ENCODE measurements around the gene KIF6.

DNA sequence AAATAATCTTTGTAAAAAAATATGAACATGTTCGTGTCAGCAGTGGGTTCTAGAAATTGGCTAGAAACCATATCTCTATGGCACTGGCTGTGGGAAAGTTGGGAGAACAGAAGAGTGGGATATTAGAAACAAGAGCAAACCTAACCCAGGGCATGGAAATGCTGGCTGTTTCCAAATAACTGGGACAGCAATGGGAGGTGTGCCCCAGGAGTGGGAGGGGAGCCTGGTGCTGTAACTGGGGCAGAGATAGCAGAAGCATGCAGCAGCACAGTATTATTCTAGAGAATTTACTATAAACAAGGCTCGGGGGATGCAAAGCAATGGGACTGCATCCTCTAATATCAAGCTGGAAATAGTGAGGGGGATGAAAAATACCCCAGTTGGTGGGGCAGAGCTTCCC lies 175.0 kb downstream of the KIF6 start:
- TF ChIP-seq, protein P1, sequence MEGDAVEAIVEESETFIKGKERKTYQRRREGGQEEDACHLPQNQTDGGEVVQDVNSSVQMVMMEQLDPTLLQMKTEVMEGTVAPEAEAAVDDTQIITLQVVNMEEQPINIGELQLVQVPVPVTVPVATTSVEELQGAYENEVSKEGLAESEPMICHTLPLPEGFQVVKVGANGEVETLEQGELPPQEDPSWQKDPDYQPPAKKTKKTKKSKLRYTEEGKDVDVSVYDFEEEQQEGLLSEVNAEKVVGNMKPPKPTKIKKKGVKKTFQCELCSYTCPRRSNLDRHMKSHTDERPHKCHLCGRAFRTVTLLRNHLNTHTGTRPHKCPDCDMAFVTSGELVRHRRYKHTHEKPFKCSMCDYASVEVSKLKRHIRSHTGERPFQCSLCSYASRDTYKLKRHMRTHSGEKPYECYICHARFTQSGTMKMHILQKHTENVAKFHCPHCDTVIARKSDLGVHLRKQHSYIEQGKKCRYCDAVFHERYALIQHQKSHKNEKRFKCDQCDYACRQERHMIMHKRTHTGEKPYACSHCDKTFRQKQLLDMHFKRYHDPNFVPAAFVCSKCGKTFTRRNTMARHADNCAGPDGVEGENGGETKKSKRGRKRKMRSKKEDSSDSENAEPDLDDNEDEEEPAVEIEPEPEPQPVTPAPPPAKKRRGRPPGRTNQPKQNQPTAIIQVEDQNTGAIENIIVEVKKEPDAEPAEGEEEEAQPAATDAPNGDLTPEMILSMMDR (IDR thresholded peaks at IDR 0.05 in 2 of 3, conservative IDR thresholded peaks at IDR 0.05 in 1 of 3; ENCODE audit: borderline replicate concordance in 1 of 3, insufficient read depth in 1 of 3, low read depth in 2 of 3, low read length in 2 of 3): no peak
- TF ChIP-seq POLR2A (IDR thresholded peaks at IDR 0.05; ENCODE audit: borderline replicate concordance, extremely low read depth, insufficient read depth, insufficient read length): no peak
- TF ChIP-seq EZH2phosphoT487 (IDR thresholded peaks at IDR 0.05; ENCODE audit: borderline replicate concordance): no peak
- TF ChIP-seq TCF7L2 (IDR thresholded peaks at IDR 0.05; ENCODE audit: borderline replicate concordance, extremely low read depth, insufficient read depth, insufficient read length): no peak
- TF ChIP-seq REST (IDR thresholded peaks at IDR 0.05; ENCODE audit: low read depth): no peak
- TF ChIP-seq MAX (IDR thresholded peaks at IDR 0.05): no peak
- TF ChIP-seq EGR1 (IDR thresholded peaks at IDR 0.05; ENCODE audit: low read depth): no peak
- TF ChIP-seq ELF1 (IDR thresholded peaks at IDR 0.05; ENCODE audit: borderline replicate concordance, low read depth): no peak
- TF ChIP-seq CEBPB (IDR thresholded peaks at IDR 0.05; ENCODE audit: low read depth): no peak
- TF ChIP-seq JUND (IDR thresholded peaks at IDR 0.05): no peak
